ENCODE data around the gene EPHB3.

The EPHB3 gene

GRCh38 chr3:184561061-184561912 is at the start of gene EPHB3:
Gene EPHB3, plus strand, starts transcription at chr3:184561785. Its CDS starts 451 bp downstream, at chr3:184562236.
- DNase-seq = peak; percentile 100

DNA sequence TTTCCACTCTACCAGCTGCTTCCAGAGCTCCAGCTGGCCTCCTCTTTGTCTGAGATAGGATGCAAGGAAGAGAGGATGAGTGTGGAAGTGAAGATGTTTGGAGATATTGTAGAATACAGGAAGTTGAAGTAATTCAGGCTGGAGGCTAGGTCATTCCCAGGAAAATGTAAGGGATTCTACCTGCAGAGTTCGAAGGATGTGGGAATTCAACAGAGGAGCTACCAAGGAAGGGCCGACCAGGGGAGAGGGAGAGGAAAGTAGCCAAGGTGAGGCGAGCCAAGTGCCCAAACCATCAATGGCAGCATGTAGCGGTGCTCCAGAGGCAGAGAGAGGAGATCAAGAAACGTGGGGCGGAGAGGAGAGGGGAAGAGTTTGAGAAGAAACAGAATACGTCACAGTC is 49.0 kb upstream of the EPHB3 start:
- no peak for DNase-seq

DNA sequence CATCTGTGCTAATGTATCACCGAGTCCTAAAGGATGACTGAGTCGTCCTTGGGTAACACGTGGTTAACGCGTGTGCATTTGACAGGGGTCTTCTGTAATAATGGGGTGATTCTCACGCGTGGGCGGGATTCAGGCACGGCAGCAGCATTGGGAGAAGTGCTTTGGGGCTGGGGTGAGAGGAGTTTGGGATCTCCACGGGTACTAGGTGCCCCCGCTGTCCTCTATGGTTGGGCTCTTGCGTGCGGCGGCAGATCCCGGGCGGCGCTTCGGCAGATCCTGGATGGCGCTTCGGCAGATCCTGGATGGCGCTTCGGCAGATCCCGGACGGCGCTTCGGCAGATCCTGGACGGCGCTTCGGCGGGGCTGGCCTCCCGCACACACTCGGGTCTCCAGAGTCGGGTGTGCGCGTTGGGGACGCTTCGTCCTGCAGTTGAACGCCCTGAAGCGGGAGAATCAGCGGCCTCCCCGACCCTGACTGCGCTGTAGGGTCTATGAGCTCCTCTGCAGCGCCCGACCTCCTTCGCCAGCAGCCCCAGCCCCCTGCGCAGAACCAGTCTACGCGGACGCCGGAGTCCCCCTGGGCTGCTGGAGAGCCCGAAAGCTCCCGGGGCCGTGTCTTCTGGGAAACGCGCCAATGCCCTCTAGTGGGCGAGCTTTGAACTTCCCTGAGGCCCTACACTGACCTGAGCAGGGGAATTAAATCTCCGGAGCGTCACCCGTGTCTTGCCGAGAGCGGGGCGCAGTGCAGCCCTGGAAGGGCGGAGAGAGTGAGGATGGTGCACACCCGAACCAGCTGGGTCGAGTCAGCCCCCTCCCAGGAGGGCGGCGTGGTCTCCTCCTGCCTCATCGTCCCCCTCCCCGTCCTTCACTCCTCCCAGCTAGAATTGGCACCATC is 48.1 kb upstream of the EPHB3 start:
- DNase-seq = peak; percentile 78

GRCh38 chr3:184514171-184514490 is 47.5 kb upstream of the EPHB3 start:
- no peak for DNase-seq

DNA sequence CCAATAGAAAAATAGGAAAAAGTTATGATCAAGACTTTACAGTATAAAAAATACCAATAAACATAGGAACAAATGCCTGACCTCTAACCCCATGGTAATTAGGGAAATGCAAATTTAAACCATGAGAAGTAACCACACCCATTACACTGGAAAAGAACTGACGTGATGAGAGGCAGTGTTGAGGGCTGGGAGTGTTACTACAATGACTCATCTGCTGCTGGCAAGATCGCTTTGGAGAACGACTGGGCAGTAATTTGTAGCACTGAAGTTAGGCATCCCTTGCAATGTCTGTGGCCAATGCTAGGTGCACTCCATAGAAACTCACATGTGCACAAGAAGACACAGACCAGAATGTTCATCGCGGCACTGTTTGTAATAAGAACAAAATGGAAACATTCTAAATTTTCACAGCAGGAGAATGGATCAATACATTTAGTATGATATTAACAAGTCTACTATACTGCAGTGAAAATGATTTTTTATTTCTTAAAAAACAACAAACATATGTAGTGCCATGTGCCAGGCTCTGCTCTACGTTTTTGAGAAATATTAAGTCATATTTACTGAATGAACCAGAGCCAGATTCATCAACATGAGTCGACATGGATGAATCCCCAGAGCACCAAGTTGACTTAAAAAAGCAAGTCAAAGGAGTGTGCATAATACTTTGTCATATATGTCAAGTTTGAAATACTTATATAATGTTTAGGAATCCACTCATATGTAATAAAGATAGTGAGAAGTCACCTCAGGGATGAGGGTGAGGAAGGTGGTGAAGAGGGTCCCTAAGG is 37.6 kb upstream of the EPHB3 start:
- peak; percentile 65 for DNase-seq

DNA sequence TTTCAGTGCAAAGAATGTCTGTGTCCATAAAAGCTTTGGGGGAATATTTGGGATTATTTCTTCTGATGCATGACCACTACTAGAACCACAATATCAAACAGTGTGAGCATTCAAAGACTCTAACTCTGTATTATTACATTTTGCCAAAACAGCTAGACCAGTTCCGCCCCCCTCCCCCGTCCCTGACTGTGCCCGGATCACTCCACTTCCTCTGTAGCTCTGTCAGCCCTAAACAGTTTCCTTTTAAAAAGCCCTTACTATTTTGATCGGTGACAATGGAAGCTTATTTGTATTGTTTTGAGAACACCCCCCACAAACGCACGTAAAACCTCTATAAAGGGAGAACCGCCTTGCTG is 36.6 kb upstream of the EPHB3 start:
- no peak for DNase-seq

DNA sequence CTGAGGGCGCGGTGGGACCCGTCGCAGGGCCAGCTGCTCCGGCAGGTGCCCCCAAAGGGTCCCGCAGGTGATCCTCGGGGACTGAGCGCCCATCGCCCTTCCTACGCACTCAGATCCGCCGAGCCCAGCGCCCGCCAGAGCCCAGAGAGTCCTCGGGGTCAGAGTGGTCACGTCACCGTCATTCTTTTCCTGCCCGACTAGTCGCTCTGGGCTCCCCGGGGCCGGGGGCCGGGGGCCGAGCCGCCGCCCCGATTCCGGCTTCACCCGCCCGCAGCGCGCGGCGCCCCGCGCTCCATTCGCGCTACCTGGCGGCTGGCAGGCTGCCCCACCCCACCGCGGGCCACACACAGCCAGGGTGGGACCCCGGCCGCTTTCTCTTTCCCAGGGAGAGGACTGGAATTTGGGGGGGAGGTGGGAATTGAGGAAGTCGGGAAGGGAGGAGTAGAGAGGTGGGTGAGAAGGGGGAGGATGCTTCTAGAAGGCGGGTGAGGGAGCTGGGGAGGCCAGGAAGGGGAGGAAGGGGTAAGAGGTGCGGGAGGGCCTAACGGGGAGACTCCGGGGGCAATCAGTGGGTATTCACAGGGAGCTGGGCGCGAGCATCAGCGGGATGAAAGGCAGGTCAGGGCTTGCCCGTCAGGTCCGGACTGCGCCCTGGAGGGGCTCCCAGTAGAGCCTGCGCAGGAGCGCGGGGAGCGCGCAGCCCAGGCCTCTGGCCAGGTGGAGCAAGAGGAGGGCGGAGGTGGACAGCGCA is 36.1 kb upstream of the EPHB3 start:
- DNase-seq = no peak

- no peak for DNase-seq
Observed at GRCh38 chr3:184526088-184526433, 35.5 kb upstream of the EPHB3 start.

DNA sequence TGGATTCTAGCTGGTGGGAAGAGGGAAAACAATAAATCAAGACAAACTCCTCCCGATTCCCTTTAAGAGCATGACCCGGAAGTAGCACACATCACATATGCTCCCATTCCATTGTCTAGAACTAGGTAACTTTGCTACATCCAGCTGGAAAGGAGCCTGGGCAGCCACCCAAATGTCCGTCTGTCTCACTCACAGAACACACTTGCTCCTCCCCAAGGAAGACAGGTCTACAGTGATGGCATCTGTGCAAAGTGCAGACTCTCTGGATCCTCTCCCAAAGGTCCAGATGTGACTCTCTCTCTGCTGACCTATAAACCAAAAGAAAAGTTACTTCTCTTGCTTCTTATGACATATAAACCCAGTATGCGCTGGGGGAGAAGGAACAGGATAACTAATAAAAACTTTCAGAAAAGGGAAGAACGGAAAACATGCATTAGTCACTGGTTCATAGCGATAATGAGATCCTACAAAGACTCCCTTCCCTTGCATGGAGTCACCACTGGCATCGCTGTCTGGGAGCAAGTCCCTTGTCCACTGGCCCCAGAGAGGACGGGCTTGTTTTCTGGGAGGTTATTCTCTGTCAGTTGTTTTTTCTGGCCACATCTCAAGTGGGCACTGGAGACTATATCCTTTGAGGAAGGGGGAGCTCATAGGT is 29.8 kb upstream of the EPHB3 start:
- DNase-seq = no peak

- no peak for DNase-seq
Observed at GRCh38 chr3:184532940-184533732, 28.4 kb upstream of the EPHB3 start.

- no peak for DNase-seq
Observed at GRCh38 chr3:184537885-184538665, 23.5 kb upstream of the EPHB3 start.

- DNase-seq = no peak
Observed at GRCh38 chr3:184538666-184539431, 22.7 kb upstream of the EPHB3 start.

DNA sequence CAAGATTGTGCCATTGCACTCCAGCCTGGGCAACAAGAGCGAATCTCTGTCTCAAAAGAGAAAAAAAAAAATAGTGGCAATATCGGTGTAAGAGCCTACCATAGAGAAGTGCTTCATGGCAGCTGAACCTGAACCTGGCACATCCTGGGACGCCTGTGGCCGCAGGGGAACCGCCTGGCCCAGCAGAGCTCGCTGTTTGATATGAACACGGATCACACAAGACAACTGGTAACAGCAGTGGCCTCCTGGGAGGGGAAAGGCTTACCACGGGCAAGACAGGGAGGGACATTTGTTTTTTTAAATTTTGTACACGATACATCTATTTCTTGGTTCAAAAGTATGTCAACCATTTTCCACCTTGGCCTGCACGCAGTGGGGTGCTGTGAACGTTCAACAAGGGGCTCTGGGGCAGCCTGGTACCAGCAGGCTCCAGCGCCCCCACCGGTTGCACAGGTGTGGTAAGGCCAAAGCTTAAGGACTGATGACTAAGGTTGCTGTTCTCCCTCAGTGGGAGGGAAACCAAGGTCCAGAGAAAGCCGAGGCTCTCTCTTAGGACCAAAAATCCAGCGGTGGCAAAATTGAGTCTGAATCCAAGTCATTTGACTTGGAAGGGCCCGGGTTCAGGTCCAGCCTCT is 21.7 kb upstream of the EPHB3 start:
- no peak for DNase-seq

DNA sequence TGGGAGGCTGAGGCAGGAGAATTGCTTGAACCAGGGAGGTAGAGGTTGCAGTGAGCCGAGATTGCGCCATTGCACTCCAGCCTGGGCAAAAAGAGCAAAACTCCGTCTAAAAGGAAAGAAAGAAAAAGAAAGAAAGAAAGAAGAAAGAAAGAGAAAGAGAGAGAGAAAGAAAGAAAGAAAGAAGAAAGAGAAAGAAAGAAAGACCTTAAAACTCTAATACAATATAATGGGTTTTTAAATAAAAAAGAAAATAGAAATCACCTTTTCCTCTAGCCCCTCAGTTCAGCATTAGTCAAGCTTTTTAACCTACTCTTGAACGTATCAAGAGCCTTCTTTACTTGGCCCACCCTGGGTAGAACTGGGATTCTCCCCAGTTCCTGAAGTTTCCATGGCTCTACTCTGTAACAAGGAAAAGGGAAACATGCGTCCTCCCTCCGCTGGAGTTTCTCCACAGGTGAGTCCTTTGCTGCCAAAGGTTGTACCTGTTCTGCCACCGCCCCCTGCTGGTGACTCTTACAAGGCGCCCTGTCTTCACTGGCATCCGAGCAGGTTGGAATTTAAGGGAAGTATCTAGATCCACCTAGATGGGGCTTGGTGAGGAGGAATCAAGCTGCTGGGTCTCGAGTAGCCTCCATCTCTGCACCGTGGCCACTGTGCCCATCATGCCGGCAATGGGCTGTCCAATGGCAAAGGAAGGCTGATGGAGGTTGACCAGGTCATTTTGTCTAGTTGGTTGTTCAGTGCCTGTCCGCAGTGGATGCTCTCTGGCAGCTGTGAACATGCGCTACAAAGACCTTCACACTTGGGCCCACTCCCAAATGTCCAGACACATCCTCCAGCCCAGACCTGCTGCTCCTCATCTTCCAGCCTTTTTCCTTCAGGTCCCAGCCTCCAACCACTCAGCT is 20.6 kb upstream of the EPHB3 start:
- no peak for DNase-seq

DNA sequence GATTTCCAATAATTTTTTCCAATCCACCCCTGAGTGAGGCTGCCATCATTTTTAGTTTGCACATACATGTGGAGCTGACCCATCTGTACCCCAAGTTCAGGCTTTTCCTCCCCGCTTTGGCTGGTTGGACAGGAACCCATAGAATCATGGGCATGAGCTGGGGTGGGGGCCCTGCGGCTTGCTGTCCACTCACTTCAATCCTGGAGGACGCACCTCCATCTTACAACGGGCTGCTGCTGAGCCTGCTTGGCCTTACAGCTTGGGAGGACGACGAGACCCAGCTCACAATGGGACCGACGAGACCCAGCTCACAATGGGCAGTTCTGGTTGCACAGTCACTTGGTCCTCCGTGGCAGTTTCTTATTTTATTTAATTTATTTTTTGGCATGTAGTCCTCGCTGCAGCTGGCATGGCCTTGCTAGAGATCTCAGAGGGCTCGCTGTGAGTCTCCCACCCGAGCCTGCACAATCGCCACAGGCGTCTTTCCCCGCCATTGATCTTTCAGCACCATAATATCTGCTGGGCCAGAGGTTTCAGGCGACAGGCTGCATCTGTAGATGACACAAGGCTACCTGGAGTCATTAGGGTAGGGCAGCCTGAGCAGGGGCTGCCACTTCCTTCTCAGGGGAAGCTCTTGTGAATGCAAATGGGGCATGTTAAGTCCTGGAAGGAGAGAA is 19.6 kb upstream of the EPHB3 start:
- DNase-seq = no peak

GRCh38 chr3:184542577-184542976 is 19.0 kb upstream of the EPHB3 start:
- DNase-seq = no peak

- DNase-seq = no peak
Observed at GRCh38 chr3:184543256-184543655, 18.3 kb upstream of the EPHB3 start.
